ENCODE data around the gene CDH18.
"Not testable (repeated sequence)": the region's sequence is repeated elsewhere in the genome, so short reads cannot be mapped to it uniquely, and the experiment has no call there.

The CDH18 gene

DNA sequence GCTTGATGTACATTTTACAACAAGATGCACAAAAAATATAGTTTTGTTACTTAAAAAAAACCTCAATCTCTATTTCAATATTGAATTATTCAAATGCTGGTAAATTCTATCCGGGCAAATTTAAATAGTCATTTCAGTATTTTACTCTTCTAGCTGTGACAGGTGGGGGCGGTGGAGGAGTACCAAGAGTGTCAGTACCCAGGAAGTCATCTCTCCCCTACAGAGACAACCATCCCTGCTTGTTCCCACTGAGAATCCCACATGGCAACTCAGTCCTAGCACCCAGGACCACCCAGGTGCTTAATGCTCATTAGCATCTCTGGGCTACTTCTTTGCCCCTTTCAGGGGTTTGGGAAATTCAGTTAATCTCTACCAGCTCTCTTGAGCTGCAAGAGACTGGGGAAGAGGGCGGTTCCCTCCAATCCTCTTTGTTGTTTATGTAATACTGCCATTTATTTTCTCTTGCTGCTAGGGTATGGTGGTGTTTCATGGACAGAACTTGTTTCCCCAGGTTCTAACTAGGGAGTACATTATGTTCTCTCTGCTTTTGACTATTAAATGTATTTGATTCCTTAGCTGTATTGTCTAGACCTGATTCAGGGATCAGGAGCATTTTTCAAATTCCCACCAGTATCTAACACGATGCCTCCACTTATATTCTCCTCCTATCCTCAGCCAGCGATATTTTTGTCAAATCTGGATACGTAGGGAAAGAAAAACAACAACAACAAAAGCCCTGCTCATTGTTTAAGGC is 122.5 kb downstream of the CDH18 start:
- no peak for FAIRE-seq

DNA sequence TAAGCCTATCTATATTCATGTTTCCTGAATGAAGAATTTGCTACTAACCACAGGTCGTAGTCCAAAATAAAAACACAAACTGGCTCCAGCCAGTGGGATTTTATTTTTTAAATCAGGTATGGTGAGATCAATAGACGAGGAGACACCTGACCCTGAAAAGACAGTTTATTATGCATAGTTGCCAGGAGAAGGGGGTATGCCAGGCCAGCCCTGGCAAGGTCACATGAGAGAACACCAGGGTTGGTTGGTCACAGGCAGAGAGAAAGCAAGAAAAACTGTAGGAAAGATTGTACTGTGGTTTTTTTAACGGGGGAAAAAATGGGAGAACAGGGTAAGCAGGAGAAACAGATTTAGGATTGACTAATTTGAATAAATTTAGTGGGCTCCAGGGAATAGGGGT is 125.3 kb downstream of the CDH18 start:
- DNase-seq (ENCODE audit: low spot score): no peak
- FAIRE-seq: no peak

More for the DNA sequence above, 122.5 kb downstream of the CDH18 start:
- no peak for DNase-seq (ENCODE audit: low spot score)

DNA sequence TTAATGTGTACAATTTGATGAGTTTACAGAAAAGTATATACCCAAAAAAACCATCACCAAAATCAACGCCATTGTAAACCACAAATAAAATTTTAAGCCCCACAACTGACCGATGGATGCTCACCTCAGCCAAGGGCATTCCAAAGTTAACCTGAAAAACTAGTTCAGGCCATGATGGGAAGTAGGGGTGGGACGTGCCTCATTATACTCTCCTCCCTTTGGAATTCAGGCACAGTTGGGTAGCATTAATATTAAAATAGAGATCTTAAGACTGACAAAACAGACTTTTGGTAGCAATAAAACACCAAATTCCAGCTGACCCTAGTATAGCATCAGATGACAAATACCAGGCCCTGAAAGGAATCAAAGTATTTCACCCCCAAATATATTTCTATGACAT is 129.0 kb downstream of the CDH18 start:
- no peak for FAIRE-seq

DNA sequence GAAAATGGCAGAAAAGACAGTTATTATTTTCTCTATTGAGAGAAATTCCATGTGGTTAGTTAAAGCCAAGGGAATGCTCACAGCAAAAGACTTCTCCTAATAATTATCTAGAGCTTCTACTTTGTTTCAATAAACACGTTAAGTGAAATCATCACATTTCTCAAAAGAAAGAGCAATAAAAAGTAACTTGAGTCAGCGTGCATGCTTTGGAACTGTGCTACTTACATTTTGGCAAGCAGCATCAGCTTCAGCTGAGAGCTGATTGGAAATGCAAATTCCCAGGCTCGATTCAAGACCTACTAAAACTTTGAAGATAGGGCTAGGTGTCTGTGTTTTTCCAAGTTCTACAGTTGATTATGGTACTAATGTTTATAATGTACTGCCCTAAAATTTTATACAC is 132.1 kb downstream of the CDH18 start:
- no peak for DNase-seq (ENCODE audit: low spot score)
- no peak for FAIRE-seq

More for the DNA sequence above, 129.0 kb downstream of the CDH18 start:
- no peak for DNase-seq (ENCODE audit: low spot score)

DNA sequence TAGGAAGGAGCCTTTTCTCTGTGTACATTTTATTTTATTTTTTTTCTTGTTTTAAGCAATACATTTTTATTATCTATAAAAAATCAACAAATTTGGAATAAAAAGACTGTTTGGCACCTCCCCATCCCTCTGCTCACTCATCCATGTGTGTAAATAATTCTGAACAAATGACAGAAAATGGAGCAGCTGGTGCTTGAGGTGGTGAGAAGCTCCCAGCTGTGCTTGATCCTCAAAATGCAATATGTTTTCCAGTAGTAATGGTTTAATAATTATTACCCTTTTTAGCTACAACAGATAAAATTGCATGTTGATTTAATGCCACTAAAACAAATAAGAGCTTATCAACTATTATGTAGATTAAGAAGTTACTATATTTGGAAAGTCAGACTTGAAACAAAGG is 132.5 kb downstream of the CDH18 start:
- FAIRE-seq (no peak), DNase-seq (ENCODE audit: low spot score) (no peak)

DNA sequence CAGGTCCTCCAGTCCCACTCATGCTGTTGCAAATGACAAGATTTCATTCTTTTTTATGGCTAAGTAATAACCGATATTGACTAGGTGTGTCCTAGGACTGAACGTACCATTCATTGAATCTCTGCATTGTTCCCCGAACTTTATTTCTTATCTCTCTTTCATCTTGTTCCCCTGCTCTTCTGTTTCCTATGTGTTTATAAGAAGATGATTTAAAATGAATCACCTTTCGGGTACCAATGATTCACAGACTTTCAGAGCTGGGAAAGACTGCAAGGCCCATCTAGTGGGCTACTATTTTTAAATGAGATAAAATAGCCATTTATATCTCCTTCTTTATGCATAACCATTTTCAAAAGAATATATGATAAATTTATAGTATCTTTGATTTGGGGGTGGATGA is 133.0 kb downstream of the CDH18 start:
- no peak for DNase-seq (ENCODE audit: low spot score)
- FAIRE-seq: no peak

DNA sequence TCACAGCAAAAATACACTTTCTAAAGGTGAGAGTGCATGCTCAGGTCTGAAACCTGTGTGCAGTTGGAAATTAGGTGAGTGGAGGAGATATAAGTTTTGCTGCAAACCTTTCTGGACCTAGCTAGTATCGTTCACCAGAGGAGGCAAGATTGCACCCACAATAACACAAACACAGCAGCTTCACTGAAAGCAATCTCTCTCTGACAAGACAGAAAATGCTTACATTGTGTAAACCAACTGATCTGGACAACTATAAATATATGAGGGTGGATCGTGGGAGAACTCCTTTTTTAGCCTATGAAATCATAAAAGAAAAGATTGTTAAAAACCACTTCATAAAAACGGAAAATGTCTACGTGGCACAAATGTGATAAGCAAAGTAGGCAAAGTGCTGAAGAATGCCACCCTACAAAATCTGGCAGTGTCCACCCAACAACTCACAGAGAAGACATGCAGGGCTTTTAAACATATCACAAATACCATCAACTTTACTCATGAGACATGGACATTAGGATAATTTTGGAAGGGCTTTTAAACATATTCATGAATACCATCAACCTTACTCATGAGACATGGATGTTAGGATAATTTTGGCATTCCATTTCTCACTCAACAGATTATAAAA is 134.3 kb downstream of the CDH18 start:
- DNase-seq (ENCODE audit: low spot score) (no peak), FAIRE-seq (no peak)

DNA sequence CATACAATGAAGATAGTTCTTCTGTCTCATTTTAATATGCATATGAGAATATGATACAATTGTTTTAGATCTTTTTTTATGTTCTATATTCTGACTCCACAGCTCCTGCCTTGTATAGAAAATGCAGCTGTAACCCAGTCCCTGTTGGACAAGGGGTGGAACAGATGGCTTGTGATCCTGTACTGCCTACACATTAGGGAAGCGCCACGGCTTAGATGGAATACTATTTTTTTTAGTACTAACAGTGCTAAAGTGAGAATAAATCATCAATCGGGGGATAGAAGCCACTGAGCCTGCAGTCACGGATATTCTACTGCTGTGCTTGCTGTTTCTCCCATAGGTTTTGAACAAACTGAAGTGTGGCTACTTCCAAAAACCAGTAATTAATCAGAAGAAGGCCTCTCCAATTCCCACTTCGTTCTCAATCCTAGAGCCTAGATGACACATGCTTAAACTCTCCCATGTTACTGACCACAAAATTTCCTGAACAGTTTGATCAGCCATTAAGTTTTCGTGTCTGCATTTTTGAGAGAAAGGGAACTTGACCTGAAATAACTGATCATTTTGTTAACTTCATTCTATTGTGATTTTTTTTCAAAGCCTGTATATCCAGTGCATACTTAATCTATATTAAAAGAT is 150.3 kb downstream of the CDH18 start:
- FAIRE-seq: no peak

DNA sequence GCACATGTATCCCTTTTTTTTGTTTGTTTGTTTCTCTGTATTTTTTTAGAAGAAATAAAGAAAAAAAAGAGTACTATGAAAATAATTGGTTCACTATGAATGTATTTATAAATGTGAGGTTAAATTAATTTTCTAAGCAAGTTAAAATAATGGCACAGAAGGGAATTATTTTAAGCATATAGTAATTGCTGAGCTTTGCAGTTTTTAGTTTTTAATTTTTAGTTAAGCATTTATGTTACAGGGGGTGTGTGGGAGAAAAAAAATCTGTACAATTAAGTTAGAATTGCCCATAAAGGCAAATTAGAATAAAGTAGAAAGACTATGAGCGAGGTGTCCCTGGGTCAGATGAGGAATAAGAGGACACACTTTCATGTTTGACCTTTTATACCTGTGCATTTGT is 152.6 kb downstream of the CDH18 start:
- no peak for DNase-seq (ENCODE audit: low spot score)
- FAIRE-seq: no peak

More for the DNA sequence above, 150.3 kb downstream of the CDH18 start:
- no peak for DNase-seq (ENCODE audit: low spot score)

DNA sequence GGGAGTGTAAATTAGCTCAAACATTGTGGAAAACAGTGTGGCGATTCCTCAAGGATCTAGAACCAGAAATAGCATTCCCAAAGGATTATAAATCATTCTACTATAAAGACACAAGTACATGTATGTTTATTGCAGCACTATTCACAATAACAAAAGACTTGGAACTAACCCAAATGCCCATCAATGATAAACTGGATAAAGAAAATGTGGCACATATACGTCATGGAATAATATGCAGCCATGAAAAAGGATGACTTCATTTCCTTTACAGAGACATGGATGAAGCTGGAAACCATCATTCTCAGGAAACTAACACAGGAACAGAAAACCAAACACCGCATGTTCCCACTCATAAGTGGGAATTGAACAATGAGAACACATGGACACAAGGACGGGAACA is 175.3 kb downstream of the CDH18 start:
- not testable (repeated sequence) for FAIRE-seq; DNase-seq (ENCODE audit: low spot score)

DNA sequence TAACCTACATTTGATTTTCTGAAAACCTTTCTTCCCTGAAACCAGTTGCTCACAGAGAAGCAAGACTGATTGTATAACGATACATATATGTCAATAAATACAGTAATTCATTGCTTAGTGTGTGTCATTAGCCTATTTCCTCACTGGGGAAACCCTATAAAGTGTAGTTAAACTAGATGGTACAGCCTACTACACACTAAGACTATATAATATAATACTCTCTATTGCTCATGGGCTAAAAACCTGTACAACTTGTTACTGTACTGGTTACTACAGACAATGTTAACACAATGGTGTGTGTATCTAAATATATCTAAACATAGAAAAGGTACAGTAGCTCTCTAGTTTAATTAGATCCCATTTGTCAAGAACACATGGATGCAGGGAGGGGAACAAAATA is 181.2 kb downstream of the CDH18 start:
- no peak for DNase-seq (ENCODE audit: low spot score)
- no peak for FAIRE-seq

DNA sequence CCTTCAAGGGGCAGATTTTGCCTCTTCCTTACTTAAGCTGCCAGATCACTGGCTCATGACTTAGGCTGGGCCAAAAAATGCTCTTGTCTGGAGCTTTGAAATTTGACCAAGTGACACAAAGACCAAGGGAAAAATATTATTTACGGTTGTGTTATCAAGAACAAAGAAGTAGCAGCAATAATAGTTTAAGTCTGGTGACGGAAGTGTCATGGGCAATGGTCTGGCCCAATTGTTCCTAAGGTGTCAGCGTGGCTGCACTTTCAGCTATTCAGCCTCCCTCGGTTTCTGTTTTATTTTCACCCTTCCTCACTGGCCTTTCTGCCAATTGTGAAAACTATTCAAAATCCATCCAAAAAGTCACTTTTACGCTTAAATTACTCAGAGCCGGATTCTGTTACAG is 185.3 kb downstream of the CDH18 start:
- DNase-seq (ENCODE audit: low spot score) (no peak), FAIRE-seq (no peak)

DNA sequence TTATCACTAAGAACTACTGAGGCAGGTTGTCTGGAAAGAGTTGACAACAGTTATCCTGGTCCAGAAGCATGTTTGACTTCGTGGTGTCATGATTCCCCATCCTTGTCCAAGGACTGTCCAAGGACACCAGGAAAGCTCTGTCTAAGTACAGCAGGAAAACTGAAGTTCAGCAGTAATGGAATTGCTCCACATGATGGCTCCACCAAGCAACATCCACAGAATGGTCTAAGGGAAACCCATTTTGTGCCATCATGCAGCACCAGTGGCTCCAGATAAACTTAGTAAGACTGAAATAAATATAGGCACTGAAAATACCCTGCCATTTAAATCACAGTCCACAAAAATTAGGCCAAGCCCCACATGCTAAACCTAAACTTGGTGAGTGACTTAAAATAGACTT is 192.8 kb downstream of the CDH18 start:
- FAIRE-seq: no peak

DNA sequence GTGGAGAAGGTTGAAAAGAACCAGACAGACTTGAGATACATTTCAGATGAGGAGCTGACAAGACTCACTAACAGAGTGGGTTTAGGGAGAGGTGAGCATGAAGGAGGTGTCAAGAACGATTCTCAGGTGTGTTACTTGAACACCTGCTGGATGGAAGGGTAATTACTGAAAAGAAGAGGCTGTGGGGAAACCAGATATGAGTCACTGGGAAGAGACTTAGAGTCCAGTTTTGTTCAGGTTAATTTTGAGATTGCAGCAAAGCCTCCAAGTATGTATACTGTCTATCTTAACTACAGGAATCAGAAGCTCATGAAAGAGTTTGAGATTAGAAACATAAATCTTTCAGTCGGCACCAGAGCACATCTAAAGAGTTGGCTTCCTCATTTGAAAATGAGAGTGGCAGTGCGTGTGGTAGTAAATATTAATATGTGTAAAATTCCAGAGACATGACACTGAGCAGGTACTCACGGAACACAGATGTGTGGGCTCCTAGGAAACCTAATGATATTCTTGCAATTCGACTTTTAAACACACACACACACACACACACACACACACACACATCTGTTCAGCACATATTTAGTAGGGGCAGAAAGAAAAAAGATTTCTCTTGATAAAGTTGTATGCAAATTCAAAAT is 197.1 kb downstream of the CDH18 start:
- no peak for DNase-seq (ENCODE audit: low spot score)
- no peak for FAIRE-seq

More for the DNA sequence above, 192.8 kb downstream of the CDH18 start:
- DNase-seq (ENCODE audit: low spot score): no peak

DNA sequence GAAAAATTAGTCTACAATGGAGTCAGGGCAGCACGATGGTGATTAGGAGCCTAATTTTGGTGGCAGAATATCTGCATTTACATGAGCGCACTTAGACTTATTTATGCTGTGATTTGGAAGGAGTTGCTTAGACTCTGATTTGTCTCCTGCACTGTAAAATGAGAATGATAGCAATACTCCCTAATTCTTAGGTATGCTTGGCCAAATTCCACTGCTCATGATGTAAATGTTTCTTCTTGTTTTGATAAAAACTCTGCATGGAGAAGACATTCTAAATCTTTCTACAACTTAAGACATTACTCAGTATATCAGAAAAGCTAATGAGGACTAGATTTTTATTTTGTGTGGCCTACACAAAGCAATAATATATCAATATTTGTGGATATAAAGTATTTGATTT is 205.4 kb downstream of the CDH18 start:
- FAIRE-seq (no peak), DNase-seq (ENCODE audit: low spot score) (no peak)

DNA sequence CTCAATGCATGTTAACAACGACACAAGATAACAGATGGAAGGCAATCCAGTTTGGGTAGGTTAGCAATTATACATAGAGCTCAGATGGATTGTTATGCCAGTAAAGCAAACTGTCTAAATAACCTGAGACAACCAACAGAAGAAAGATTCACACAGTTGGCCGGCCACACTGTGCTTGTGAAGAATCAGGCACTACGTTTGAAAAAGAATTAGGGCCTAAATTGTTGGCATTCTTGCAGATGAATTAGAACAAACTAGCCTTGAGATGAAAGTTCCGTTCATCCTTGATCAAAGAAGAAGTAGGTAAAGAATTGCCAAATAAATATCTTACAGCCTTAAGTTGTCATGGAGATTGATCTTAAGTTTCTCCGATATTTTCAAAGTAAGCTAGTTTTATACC is 210.6 kb downstream of the CDH18 start:
- FAIRE-seq (no peak), DNase-seq (ENCODE audit: low spot score) (no peak)

DNA sequence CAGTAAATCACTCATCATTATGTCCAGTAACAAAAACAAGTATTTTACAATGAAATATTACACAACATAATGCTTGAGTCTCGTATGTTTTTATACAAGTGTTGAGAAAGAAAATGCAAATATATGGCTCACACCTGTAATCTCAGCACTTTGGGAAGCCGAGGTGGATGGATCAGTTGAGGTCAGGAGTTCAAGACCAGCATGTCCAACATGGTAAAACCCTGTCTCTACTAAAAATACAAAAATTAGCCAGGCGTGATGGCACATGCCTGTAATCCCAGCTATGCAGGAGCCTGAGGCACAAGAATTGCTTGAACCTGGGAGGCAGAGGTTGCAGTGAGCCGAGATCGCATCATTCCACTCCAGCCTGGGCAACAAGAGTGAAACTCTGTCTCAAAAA is 211.1 kb downstream of the CDH18 start:
- not testable (repeated sequence) for FAIRE-seq

DNA sequence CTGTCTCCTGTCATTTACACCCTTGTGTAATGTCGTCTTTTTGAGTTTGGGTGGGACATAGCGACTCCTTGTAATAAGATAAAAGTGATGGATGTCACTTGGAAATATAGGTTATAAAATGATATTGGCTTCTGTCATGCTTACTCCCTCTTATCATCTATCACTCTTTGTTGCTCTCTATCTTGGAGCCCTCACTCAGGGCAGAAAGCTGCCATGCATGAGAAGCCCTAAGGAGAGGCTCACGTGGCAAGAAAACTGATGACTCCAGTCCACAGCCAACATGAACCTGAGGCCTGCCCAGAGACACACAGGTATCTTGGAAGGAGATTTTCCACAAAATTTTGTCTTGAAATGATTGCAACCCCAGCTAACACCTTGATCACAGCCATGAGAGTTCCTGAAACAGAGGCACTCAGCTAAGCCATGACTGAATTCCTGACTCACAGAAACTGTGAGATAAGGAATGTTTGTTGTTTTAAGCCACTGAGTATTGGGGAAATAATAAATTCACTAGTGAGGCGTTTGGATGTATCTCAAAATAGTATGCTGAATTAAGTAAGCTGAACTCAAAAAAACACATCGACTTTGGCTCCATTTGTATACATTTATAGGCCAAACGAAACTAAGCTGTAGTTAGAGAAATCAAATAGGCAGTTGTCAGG is 216.7 kb downstream of the CDH18 start:
- DNase-seq (ENCODE audit: low spot score): no peak
- no peak for FAIRE-seq

More for the DNA sequence above, 211.1 kb downstream of the CDH18 start:
- DNase-seq (ENCODE audit: low spot score): not testable (repeated sequence)

DNA sequence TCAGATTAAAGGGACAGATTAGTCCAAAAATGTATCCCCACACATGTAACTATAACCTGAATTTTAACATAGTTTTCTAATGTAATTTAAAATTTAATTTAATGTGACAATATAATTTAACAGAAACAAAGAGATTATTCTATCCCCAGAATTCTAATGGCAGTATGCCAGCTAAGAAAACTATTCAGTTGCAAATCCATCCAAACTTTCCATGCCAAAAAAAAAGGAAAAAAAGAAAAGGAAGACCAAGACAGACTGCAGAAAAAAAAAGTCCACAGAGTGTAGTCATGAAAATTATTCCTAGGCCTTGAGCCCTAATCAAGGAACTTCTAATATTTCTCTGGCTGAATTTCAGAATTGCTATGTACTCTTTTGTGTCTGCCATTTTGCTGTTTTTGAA is 217.6 kb downstream of the CDH18 start:
- DNase-seq (ENCODE audit: low spot score): no peak

DNA sequence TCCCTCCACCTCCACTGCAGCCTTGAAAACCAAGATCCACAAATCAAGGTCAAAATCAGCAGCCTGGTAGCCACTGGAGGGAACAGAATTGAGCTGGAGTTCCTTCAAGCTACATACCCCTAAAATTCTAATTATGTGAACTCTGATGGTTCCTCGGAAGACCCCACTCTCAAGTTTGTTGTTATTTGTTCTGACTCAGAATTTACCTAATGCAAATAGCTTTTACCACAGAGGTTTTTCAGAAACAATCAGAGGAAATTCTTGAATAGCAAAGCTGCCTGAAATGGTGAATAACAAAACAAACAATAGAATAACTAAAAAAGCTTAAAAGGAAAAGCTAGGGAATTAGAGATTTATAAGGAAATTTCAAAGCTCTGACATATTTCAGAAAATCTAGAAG is 220.0 kb downstream of the CDH18 start:
- no peak for DNase-seq (ENCODE audit: low spot score)
- FAIRE-seq: no peak

More for the DNA sequence above, 217.6 kb downstream of the CDH18 start:
- no peak for FAIRE-seq

DNA sequence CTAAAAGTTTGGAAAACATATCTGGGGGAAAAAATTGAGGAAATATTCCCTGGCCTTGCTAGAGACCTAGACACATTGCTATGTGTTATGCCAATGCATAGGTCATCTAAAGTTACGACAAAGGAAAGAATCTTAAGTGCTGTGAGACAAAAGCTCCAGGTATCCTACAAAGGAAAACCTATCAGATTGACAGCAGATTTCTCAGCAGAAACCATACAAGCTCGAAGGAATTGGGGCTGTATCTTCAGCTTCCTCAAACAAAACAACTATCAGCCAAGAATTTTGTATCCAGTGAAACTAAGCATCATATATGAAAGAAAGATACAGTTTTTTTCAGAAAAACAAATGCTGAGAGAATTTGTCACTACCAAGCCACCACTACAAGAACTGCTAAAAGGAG is 234.4 kb downstream of the CDH18 start:
- no peak for DNase-seq (ENCODE audit: low spot score)
- FAIRE-seq: no peak

DNA sequence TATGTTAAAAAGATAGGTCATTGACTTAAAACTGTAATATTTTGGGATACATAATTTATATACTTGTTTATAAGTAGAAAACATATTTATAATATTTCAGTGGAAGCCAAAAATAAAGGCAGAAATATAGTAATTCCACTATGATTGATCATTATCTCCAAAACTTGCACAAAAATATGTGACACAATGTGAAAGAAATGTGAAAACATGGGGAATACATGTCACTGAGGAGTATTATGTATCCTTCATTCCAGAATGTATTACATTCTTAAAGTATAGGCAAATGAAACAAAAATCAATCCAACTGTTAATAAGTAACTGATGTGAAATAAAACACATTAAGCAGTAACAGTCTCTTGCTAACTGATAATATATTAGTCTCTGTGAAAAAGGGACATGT is 236.7 kb downstream of the CDH18 start:
- FAIRE-seq (no peak), DNase-seq (ENCODE audit: low spot score) (no peak)

Data from RCC 7860 (cell line).